EL (cell line): ENCODE results near the gene MBNL2.

Experiments used
- DNase-seq: peaks from one replicate; pipeline ENCODE4 v3.0.0-alpha.2; 2016

The MBNL2 gene

GRCh38 chr13:97212004-97212403 lies 10.1 kb upstream of the MBNL2 start:
- no peak for DNase-seq

- peak; percentile 55 for DNase-seq
These were observed 9.5 kb upstream of the MBNL2 start for GRCh38 chr13:97212601-97213040.

- DNase-seq, result no peak
These were observed 7.2 kb upstream of the MBNL2 start for GRCh38 chr13:97214921-97215320.

GRCh38 chr13:97215325-97215724 lies 6.8 kb upstream of the MBNL2 start:
- no peak for DNase-seq

DNA sequence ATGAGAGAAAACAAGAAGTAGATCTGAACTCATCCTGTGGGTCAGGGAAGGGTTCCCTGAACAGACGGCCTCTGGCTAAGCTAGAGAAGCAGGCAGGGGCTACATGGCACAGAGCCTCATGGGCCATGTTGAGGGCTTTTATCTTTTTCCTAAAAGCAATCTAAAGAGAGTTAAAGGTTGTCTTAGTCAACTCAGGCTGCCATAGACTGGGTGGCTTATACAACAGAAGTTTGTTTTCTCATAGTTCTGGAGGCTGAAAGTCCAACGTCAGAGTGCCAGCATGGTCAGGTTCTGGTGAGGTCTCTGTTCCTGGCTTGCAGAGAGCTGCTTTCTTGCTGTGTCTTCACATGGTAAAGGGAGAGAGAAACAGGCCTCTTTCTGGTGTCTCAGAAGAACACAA lies 2.9 kb upstream of the MBNL2 start:
- no peak for DNase-seq

GRCh38 chr13:97220151-97220900 lies 1.8 kb upstream of the MBNL2 start:
- DNase-seq, result no peak

DNA sequence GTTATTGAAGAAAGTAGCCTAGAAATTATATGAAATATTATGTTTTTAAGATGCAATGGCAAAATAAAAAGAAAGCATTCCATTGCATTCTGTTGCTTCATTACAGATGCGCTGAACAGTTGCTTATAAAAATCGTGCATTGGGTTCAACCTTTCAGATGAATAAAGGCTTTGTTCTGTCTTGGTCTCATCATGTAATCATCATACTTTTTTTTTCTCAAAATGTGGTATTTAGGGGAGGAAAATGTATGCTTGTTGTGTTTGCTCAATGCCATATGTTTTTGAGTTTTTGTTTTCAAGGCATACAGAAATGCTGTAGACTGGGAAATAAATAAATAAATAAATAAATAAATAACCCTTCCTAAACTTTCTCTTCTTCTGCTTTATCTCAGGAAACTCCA lies 1.1 kb upstream of the MBNL2 start:
- no peak for DNase-seq

DNA sequence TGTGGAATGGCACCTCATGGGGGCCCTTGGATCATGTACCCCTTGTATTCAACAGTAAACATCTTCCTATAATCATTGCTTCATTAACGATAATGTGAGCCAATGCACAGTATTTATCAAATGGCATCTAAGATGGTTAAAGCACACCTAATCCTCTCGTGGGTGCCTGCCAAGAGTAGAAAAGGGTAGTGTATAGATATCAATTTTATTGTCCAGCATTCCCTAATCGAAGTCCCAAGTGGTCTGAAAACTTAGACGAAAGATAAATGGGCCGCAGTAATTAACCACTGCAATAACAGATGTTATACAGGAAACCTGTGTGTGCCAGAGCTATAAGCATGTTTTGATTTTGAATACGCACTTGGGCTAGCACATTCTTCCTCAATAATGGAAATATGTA lies 667 bp upstream of the MBNL2 start:
- DNase-seq, result no peak

- no peak for DNase-seq
These were observed 1.0 kb downstream of the MBNL2 start for GRCh38 chr13:97223037-97223710.

DNA sequence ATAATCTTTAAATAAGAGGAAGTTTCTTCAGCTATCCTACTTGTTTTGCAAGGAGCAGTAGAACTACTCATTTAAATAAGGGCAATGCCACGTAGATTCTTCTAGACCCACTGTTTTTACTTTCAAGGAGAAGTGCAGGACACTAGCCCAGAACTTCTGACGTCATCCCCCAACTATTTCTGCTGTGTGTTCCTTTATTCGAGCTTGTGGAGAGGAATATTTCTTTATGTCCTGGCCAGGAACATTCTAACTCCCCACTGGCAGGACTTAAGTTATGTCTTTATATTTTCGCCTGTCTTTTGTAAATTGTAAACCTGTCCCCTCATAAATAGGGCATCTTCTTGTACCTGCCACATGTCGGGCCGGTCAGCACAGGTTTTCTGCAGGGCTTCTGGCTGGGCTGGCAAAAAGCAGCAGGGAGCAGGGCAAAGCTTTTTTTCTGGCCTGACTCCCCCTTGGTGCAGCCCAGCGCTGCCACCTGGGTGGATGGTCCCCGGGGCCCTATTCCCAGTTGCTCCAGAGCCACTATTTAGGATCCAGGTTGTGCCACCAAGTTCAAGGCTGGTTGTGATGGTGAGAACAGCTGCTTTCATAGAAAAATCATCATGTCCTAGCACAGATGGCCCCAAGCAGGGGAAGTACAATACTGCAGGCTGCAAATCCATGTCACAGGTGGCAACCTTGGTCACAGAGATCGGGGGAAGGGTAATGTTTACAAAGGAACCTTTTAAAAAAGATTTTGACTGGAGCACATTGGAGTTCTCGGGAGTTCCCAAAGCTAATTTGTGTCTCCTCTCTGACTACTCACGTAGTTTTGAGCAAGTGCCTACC lies 1.8 kb downstream of the MBNL2 start:
- peak; percentile 95 for DNase-seq

DNA sequence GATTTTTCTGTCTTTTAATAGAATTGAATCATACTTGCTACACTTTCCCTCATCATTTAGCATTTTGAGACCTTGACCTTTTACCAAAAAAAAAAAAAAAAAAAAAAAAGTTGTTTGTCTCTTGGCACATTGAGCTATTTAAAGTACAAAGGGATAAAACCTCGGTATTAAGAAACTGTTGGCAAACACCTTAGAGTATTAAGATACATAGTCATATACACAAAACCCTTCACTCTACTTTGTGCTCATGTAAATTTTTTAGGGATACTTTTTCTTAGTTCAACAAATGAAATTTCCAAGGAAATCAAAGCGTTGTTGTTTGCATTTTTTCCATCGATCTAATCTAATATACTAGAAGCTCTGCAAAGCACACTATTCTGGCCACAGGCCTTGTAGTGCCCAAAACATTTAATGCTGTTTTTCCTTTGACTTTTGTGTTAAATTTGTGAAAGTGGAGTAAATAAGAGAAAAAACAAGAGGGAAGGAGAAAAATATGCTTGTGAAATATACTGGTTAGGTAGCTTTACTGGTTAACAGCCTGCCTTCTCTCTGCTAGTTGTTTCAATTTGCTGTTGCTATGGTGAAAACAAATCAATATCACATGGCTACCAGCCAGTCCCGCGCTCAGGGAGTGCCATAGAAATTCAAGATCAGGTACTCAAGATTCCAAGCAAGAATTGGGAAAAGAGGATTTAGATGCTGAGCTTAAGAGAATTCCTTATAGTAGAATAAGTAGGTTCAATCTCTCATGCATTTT lies 2.6 kb downstream of the MBNL2 start:
- DNase-seq, result peak; percentile 27

- no peak for DNase-seq
These were observed 3.4 kb downstream of the MBNL2 start for GRCh38 chr13:97225533-97225932.

GRCh38 chr13:97226013-97226412 lies 3.9 kb downstream of the MBNL2 start:
- DNase-seq, result no peak

GRCh38 chr13:97226788-97227627 lies 4.9 kb downstream of the MBNL2 start:
- DNase-seq, result peak; percentile 46

DNA sequence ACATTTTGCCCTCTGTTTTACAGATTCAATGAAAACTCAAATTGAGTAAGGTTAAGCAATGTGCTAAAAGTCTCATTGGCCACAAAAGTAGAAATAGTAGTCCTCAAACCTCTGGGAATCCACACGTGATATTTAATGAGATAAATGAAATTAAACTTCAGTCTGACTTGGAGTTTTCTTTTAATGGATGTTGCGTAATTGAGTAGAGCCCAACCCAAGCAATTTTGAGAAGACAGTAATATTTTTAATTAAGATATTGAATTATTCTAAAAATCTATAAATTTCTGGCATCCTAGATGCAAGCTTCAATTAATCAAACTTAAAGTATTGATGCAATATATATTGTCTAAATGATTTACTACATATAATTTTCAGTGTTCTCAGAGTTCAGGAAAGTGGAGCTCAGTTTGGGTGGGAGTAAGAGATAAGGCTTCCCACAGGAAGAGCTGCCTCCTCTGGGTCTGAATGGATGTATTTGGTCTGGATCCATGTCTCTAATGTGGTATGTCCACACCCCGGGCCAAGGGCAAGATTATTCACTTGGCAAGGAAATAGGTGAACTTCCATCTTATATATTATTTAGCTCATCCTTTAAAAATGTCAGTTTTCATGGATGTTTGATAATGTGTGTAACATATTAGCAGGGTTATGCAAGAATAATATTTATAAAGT lies 6.9 kb downstream of the MBNL2 start:
- peak; percentile 68 for DNase-seq

DNA sequence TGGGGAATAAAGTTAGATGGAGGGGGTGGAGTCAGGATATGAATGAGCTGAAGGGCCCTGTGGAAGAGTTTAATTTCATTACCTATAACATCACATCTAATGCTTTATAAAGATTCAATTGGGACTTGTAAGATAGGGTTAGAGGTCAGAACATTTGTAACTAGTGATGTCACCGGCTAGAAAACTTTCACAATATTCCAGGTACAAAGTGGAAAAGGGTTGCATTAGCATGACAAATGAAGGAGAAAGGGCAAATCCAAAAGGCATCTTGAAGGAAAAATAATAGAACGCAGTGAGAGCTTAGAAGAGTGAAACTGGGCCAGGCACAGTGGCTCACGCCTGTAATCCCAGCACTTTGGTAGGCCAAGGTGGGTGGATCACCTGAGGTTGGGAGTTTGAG lies 7.6 kb downstream of the MBNL2 start:
- DNase-seq, result no peak

DNA sequence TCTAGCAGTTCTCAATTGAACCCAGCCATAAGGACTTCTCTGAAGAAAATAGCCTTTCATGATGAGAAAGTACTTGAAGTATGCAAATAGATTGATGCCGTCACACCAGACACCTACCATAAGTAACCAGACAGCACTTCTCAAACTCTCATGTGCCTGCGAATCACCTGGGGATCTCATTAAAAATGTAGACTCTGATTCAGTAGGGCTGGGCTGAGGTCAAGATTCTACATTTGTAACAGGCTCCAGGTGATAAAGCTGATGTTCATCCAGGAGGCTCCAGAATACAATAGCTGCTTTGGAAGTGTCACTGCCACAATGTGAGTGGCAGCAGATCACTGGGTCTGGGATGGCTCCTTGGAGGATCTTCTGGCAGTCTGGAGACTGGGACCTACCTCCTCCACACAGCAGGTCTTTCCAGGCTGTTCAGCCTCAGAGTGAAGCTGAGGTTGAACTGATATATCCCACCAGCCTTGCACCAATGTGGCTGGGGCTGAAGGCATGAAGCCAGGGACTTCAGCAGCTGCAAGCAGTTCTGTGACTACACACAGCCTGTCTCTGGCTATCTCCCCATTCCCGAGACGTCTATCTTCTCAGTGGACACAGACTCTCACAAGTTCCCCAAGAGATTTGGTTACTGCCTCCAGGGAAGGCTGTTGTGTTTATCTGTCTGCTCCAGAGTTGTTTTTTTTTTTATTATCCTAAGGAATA lies 9.1 kb downstream of the MBNL2 start:
- no peak for DNase-seq

GRCh38 chr13:97231829-97232196 lies 9.7 kb downstream of the MBNL2 start:
- DNase-seq, result peak; percentile 80

DNA sequence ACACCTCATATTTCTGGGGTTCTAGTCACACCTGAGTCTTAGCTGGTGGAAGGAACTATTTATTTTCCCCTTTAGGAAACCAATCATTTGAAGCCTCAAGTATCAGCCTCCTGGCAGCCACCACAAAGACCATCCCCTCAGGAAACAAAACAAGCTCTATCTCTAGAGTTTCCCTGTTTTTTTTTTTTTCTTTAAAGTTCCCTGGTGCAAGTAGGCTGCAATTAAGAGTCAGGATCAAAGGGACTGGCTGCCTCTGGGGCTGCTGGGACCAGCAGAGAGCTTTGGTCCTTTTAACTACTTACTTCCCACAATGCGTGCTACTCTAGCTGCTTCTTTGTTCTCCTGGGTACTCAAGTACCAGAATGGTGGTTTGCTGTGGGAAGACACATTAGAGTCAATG lies 11.4 kb downstream of the MBNL2 start:
- DNase-seq, result no peak

DNA sequence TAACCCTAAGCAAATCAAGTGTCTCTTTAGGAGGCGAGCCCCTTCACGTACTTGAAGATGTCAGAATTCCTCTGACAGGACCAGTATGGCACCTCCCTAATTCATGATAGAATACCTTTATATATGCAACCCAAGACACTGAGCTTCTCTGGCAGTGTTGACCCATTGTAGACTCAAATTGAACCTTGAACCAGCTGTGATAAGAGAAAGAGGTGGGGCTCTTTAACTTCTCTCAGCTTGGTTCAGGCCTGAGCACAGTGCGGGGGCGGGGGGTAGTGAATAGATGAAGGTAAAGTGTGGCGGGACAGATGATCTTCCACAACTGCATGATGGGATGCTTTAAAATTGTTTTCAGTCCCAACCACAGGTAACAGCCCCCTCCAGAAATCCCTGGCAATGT lies 12.1 kb downstream of the MBNL2 start:
- no peak for DNase-seq

- no peak for DNase-seq
These were observed 12.6 kb downstream of the MBNL2 start for GRCh38 chr13:97234742-97235141.
